Activated T-helper 1 cell treated with Interleukin-2 at 50 U/mL for 16 hours (primary cell): ENCODE measurements around the gene SCRT2.
"Not testable (repeated sequence)": the region's sequence is repeated elsewhere in the genome, so short reads cannot be mapped to it uniquely, and the experiment has no call there.

Experiments used
- DNase-seq: peaks from one replicate; pipeline ENCODE4 v3.0.0-alpha.2; 2020; ENCODE audit warnings: low read depth

Gene SCRT2

GRCh38 chr20:701401-702129 lies 26.0 kb upstream of the SCRT2 start:
- no peak for DNase-seq

- no peak for DNase-seq
These were observed 24.3 kb upstream of the SCRT2 start for GRCh38 chr20:699811-700338.

DNA sequence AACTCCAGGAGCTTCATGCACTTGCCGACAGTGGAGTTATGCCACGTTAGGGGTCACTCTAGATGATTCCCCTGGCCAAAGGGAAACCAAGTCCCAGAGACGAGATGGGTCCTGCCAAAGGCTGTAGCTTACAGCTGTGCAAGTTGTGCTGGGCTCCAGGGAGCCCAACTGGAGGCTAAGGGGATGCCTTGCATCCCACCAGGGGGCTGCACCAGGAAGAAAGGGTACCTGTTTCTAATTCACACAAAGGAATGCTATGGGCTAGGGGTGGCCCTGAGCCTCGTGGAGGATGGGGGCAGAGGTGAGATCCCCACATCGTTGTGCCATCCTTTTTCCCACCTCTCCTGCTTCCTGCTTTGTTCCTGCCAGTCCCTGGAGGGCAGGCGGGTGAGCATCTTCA lies 23.7 kb upstream of the SCRT2 start:
- DNase-seq = no peak

GRCh38 chr20:698276-698675 lies 22.7 kb upstream of the SCRT2 start:
- DNase-seq = no peak

DNA sequence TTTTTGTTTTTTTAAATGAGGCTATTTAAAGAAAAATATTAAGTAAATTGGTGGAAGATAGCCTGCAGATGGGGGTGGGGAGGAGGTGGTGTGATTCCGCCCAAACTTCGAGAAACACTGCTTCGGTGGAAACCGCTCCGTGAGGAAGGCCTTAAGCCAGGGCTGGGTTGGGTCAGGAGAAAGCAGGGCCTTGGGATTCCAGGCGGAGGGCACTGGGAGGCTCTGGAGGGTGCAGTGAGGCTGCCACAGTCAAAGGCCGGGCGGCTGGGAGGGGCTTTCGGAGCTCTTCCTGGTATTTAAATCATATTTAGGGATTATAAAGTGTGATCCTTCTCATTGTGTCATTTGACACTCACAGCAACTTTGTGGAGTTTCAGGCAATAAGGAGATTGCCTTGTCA lies 22.2 kb upstream of the SCRT2 start:
- DNase-seq = no peak

DNA sequence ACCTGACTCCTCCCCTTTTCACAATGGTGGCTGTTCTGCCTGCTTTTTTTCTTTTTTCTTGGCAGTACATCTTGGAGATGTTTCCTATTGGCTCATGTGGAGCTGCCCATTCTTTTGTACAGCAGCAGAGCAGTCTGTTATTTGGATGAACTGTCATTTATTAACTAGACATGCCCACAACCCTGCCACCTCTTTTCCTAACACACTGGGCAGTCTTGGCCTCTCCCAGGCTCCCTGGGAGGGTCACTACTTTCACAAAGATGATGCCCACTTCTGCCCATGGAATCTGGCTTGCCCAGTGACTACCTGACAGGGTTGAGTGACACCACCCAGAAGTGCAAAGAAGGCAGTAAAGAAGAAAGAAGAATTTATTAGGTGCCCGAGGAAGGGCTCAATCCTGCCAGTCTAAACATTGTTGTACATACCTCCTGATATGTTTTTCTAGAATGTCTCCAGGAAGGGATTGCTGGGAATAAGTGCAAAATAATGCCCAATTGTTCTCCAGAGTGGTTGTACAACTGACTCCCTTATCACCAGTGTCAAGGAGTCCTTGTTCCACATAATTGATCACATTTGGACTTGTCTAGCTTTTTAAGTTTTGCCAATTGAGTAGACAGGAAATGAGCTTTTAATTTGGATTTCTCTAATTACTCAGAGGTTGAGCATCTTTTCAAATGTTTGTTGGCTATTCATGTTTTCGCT lies 19.7 kb upstream of the SCRT2 start:
- no peak for DNase-seq

DNA sequence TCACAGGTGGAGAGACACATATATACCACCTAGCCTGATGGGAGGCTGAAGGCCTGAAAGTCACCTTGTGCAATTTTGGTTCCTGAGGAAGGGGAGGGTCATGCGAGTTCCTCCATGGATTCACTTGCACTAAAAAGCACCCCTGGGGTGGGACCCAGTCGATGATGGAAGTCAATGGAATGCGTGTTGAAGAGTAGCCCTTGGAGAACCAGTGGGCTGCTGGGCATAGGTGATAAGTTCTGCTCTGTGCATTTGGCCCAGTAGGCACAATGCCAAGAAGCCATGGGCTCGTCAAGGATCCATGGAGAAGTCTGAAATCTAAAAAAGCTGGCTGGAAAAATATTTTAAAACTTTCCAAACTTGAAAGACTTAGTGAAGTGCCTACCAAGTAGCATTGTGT lies 18.9 kb upstream of the SCRT2 start:
- no peak for DNase-seq

DNA sequence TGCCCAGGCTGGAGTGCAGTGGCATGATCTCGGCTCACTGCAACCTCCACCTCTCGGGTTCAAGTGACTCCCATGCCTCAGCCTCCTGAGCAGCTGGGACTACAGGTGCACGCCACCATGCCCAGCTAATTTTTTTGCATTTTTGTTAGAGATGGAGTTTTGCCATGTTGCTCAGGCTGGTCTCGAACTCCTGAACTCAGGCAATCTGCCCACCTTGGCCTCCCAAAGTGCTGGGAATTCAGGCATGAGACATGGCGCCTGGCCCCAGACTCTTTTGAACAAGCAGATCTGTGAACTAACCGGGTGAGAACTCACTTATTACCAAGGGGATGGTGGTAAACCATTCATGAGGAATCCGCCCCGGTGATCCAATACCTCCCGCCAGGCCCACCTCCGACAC lies 18.2 kb upstream of the SCRT2 start:
- DNase-seq = not testable (repeated sequence)

DNA sequence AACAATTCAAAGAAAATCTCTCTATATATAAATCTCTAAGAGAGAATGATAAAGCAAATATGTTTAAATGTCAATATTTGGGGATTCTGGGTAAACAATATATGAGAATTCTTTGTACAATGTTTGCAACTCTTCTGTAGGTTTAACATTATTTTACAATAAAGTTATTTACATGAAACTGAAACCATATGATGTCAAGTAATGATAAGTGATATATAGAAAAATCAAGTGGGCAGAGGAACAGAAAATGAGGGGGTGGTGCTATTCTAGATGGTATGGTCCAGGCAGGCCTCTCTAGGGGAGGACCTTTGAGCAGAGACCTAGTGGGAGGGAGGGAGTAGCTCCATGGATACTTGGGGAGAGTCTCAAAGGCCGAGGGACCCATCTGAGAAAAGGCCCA lies 16.4 kb upstream of the SCRT2 start:
- DNase-seq = no peak

DNA sequence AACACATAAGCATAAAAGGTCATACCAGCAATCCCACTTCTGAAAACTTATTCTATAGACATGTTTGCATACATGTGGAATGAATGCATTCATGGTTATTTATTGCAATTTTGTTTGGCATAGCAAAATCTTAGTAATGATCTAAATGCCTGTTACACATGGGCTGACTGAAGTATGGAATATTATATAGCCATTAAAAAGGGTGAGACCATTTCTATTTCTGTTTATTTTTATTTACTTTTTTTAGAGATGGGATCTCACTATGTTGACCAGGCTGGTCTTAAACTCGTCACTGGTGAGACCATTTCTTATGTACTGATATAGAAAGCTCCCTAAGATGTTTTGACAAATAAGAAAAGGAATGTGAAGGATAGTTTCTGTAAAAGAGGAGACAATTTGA lies 14.3 kb upstream of the SCRT2 start:
- DNase-seq = no peak

DNA sequence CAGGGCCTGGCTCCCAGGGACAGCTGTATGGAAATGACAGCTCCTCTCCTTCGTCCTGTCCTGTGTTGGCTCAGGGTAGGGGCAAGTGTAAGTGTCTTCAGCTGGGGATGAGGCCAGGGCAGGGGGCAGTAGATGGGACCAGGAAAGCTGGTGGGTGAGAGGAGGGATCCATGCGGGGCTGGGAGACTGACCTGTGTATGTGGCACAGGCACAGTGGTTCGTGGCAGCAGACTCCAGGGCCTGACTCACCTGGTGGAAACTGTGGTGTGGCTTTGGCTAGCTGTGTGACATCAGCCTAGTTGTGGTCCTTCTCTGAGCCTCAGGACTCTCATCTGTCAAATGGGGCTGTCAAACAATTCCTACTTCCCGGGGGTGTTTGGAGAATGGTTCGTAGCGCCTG lies 13.7 kb upstream of the SCRT2 start:
- DNase-seq = no peak

DNA sequence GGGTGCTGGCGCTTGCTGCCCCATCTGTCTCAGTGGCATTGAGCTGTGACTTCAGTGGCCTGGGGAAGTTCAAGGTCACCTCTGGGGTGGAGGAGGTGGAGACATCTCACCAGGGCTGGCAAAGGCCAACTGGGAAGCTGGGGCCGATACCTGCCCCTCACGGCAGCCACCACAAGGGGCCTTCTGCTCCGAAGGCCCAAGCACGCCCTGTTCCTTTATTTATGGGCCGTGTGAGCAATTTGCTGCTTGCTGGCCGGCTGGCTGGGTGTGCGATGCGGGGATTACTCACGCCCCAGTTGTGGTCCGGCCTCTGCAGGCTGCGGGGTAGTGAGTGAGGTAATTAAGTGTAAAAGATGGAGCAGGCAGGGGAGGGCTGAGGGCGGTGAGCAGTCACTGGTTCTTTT lies 13.2 kb upstream of the SCRT2 start:
- DNase-seq = no peak

DNA sequence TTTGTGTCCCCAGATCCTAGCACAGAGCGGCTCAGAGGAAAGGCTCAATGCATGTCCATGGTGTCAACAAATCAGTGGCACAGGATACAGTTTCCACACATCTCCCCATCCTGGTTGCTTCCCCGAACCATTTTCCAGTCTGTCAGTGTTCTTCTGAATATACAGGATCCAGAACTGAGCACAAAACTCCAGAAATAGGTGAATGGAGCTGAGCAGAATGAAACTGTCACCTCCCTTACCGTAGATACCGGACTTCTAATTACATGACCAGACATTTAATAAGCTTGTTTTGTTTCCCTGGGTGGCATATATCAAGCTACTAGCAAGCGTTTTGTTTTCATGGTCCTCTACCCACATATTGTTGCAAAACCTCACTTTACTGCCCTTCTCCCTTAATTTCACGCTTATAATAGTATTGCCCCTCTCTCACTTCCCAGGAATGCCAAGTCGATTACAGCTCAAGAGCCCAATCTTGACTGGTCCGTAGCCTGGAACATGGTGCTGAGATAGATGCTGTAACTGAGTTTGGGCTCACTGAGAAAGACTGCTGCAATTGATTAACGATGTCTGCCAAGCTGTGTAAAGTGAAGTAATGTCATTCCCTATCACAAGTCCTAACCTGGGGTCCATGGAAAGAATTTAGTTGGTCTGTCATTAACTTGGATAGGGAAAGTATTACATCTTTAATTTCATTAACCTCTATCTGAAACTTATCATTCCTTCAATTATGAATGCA lies 12.0 kb upstream of the SCRT2 start:
- no peak for DNase-seq

- no peak for DNase-seq
These were observed 9.2 kb upstream of the SCRT2 start for GRCh38 chr20:684676-685319.

DNA sequence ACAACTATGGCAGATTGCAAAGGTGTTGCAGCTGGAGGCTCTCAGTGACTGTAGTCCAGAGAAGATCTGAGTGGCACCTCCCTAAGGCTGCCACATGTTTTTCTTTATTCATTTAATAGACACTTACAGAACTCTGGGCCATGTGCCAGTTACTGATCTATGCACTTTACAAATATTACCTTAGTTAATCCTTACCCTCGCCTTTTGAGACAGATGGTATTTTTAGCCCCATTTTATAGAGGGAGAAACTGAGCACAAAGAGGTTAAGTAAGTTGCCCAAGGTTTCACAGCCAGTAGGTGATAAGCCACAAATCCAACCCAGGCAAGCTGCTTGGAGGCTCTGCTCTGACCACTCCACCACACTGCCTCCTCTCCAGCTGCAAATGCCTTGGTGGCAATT lies 6.5 kb upstream of the SCRT2 start:
- DNase-seq = no peak

DNA sequence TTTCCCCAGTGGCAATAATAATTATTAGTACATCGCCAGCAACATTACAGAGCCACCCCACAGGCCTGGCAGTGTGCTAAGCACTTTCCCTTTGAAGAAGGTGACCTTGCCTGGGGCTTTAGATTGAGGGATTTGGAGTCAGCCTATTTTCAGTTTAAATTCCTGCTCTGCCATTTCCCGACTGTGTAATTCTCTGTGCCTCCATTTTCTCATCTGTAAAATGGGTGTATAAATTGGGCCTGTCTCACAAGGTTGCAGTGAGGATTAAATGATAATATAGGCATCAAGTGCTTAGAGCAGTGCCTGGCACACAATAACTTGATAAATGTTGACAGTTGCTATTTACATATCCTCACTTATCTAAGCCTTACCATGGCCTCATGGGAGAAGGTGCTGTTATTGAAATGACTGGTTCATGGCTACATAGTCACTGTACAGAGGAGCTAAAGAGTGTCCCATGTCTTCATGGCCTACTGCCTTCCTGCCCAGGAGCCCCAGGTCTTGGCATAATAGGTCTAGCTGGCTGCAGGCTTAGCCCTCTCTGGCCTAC lies 5.1 kb upstream of the SCRT2 start:
- DNase-seq = no peak

DNA sequence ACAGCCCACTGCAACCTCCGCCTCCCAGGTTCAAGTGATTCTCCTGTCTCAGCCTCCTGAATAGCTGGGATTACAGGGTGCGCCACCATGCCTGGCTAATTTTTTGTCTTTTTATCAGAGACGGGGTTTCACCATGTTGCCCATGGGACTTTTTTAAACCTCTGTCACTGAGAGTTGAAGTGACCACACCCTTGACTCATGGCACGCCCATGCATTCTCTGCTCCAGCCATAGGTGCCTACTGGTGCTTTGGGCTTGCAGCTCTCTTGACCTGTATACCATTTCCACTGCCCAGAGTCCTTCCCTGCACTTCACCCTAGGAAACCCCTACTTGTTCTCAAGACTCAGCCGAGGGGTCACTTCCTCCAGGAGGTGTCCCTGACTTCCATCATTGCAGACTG lies 2.4 kb upstream of the SCRT2 start:
- DNase-seq = no peak

GRCh38 chr20:676967-677366 lies 1.4 kb upstream of the SCRT2 start:
- no peak for DNase-seq

- no peak for DNase-seq
These were observed 824 bp upstream of the SCRT2 start for GRCh38 chr20:676315-676937.

- no peak for DNase-seq
These were observed 559 bp downstream of the SCRT2 start for GRCh38 chr20:675033-675452.

GRCh38 chr20:673603-674001 lies 2.0 kb downstream of the SCRT2 start:
- no peak for DNase-seq
